GM19438 (cell line): ENCODE results near the gene PDE4B.
A peak's percentile ranks its signal among the peaks of the same experiment; 100 is the strongest.

ENCODE experiments used
- ATAC-seq: cut with Tn5 transposase; IDR thresholded peaks from one replicate; pipeline ENCODE4 v1.9.1; 2021; ENCODE audit warnings: low read depth; ENCODE audit not compliant: unreplicated experiment

PDE4B gene

GRCh38 chr1:66273656-66274055 lies 481.0 kb downstream of the PDE4B start:
- no peak for ATAC-seq

- no peak for ATAC-seq
Measured at GRCh38 chr1:66274634-66275033, 481.9 kb downstream of the PDE4B start.

DNA sequence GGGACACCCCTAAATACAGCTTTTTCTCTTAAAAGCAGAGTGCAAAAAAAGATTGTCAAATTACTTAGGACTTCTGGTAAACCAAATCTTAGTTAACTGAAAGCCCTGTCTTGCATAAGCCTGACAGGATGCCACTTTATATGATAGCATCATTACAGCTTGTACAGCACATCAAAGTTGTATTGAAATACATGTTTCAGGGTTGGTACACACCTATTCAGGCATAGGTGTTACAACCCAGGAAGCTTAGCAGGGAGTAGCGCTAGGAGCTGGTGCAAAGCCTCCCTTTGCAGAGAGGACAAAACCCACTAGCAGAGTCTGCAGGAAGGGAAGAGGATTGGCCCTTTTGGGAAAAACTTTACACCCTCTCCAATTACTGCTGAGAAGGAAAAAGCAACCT lies 482.4 kb downstream of the PDE4B start:
- ATAC-seq = no peak

- ATAC-seq = no peak
Measured at GRCh38 chr1:66275601-66276023, 482.9 kb downstream of the PDE4B start.

GRCh38 chr1:66276218-66276617 lies 483.5 kb downstream of the PDE4B start:
- peak; percentile 82 for ATAC-seq

DNA sequence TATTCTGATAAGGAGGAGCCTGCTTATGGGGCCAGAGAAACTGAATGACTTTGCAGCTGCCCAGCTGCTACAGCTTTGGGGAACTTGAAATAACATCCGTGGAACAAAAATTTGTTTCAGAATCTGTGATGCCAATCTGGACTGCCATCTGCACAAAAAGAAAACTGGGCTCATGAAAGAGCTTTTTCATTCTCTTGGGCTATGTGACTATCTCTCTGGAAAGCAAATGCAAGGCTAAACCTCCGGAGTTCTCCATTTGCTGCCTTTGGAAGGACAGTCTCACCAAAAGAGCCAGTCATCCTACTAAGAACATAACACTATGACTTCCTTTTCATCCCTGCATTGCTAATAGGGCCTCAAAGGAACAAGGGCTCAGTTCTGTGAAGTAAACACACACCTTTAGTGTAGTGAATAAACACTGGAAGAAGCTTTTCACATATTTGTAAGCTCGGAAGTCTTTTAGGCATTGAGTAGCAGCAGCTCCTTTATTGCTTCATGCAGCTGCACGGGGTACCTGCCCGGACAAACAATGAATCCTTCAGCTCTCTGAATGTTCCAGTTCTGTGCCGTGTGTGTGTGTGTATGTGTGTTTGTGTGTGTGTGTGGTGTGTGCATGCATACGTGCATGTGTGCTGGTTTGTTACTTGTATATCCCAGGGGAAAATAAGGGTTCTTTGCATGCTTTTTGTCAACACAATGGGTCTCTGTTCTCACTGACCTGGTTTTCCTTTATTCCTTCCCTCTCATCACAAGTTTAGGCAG lies 485.7 kb downstream of the PDE4B start:
- no peak for ATAC-seq

- ATAC-seq = no peak
Measured at GRCh38 chr1:66281808-66282207, 489.1 kb downstream of the PDE4B start.

GRCh38 chr1:66282343-66282852 lies 489.7 kb downstream of the PDE4B start:
- ATAC-seq = peak; percentile 85

DNA sequence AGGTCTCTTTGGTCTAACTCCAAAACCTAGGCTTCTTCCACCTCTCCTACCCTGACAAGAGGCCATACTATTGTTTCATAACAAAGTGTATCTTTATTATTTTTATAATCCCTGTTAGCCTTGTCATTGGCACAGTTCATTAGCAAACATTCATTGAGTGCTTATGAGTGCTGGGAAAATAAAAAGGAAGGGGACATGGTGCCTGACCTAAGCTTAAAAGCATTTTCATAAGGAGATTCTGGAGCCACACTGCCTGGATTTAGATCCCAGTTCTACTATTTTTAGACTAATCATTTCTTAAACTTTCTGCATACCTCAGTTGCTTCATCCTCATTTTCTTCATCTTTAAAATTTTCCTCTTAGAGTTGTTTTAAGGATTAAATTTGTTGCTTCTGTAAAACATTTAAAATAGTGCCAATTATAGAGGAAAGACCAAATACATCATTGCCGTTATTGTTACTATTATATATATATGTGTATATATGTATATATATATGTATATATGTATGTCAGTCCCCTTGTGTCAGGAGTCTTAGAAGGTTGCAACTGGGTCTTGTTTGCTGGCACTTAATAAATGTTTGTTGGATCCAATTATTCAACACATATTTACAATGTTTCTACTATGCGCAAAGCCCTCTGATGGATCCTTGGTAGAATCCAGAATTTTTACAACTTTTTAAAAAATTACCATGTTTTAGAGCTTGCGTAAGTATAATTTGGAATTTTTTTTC lies 490.4 kb downstream of the PDE4B start:
- ATAC-seq = peak; percentile 7

GRCh38 chr1:66283622-66284041 lies 490.9 kb downstream of the PDE4B start:
- ATAC-seq = peak; percentile 33

- ATAC-seq = no peak
Measured at GRCh38 chr1:66284746-66285145, 492.1 kb downstream of the PDE4B start.

DNA sequence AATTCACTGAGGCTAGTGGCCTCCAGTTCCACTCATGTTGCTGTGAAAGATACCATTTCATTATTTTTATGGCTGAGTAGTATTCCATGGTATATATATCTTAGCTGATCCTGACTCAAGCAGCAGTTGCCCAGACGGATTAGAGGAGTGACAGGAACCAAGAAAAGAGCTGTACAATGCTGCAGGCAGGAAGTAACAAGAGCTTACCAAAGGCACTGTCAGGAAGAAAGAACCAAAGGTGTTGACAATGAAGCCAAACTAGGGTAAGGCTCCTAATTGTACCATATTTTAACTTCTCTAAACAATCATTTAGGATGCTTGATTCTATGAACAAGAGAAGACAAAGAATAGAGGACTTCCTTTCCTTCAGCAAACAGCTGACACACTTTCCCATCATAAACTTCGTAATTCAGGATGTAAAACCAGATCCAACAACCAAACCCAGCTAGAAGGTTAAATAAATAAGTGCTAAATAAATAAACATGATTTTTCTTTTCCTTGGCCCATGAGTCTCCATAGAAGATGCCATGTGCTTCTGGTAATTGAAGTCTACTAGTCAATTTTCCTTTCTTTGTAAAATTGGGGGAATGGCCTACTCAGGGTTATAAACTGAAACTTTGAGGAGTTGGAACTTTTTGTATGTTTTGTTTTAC lies 493.0 kb downstream of the PDE4B start:
- no peak for ATAC-seq

GRCh38 chr1:66286307-66286706 lies 493.6 kb downstream of the PDE4B start:
- no peak for ATAC-seq

- ATAC-seq = no peak
Measured at GRCh38 chr1:66288048-66288447, 495.4 kb downstream of the PDE4B start.

- ATAC-seq = no peak
Measured at GRCh38 chr1:66290761-66291530, 498.3 kb downstream of the PDE4B start.

GRCh38 chr1:66291531-66291864 lies 498.8 kb downstream of the PDE4B start:
- no peak for ATAC-seq

- no peak for ATAC-seq
Measured at GRCh38 chr1:66292305-66292704, 499.6 kb downstream of the PDE4B start.

DNA sequence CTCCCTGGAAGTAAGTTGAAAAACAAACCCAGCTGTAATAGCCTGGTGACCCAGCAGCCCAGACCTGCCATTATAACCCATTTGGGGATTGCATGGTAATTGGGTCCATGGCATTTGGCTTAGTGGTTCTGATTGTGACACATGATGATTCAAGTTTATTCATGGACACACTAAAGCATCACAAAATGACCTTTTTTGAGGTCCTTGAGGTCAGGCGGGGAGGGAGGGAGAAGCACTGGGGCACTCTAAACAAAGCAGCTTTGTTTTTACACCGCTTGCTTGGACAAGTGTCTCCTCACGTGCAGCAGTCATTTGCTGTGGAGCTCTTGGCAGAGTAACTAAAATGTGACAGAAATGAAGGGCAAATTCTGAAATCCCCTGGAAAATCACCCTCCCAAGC lies 500.2 kb downstream of the PDE4B start:
- no peak for ATAC-seq

DNA sequence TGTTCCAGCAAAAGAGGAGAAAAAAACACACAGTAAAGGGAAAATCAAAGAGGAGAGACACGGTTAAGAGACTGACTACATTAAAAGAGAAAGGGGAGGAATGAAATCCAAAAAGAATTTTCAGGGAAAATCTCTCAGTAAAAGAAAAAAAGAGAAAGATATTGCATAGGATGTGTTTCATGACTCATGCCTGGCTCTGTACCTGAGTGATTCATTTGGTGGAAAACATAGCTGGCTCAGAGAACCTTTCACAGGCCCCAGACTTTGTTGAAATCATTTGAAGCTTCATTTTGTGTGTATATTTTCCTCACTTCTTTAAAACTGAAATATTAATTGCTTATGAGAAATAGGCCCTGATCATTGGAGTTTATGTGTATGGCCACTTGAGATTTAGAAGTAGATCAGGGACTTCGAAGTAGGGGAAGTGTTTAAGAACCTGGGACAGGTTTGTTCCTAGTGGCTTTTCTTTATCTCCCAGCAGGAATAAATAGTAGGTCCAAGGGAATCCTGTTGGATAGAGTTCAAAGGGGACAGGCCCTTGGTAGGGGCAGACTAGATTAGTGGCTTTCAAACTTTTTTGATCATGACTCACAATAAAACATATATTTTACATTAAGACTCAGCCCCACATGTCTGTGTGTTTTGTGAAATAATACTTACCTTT lies 502.1 kb downstream of the PDE4B start:
- no peak for ATAC-seq

DNA sequence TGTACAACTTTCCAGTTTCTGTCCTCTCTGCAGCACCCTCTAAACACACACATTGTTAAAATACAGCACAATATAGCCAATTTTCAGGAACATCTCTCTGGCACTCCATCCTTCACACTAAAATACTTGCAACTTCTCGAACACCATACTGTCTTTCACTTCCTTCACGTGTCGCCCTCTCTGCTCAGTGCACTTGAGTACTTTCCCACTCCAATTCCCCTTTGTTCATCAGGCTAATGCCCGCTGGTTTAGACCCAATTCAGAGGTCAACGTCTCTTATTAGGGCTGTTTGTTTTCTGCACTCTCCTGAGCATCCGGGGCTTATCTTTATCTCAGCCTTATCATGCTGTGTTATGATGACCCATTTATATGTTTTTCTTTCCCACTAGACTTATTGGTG lies 503.1 kb downstream of the PDE4B start:
- ATAC-seq = no peak
